Measurements from ENCODE around the gene VAV3.
"Not testable (repeated sequence)": the region's sequence is repeated elsewhere in the genome, so short reads cannot be mapped to it uniquely, and the experiment has no call there.

DNA sequence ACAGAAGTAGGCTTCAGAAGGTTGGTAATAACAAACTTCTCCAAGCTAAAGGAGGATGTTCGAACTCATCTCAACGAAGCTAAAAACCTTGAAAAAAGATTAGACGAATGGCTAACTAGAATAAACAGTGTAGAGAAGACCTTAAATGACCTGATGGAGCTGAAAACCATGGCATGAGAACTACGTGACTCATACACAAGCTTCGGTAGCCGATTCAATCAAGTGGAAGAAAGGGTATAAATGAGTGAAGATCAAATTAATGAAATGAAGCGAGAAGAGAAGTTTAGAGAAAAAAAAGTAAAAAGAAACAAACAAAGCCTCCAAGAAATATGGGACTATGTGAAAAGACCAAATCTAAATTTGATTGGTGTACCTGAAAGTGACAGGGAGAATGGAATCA, 231.6 kb downstream of the VAV3 start:
- TF ChIP-seq CTCF (IDR thresholded peaks at IDR 0.05; ENCODE audit: insufficient read depth, low read length); GABPA (IDR thresholded peaks at IDR 0.05; ENCODE audit: low read depth); POLR2AphosphoS5 (IDR thresholded peaks at IDR 0.05; ENCODE audit: low read depth); SPI1 (IDR thresholded peaks at IDR 0.05; ENCODE audit: borderline replicate concordance, low read depth): not testable (repeated sequence)
- TF ChIP-seq, protein P1, sequence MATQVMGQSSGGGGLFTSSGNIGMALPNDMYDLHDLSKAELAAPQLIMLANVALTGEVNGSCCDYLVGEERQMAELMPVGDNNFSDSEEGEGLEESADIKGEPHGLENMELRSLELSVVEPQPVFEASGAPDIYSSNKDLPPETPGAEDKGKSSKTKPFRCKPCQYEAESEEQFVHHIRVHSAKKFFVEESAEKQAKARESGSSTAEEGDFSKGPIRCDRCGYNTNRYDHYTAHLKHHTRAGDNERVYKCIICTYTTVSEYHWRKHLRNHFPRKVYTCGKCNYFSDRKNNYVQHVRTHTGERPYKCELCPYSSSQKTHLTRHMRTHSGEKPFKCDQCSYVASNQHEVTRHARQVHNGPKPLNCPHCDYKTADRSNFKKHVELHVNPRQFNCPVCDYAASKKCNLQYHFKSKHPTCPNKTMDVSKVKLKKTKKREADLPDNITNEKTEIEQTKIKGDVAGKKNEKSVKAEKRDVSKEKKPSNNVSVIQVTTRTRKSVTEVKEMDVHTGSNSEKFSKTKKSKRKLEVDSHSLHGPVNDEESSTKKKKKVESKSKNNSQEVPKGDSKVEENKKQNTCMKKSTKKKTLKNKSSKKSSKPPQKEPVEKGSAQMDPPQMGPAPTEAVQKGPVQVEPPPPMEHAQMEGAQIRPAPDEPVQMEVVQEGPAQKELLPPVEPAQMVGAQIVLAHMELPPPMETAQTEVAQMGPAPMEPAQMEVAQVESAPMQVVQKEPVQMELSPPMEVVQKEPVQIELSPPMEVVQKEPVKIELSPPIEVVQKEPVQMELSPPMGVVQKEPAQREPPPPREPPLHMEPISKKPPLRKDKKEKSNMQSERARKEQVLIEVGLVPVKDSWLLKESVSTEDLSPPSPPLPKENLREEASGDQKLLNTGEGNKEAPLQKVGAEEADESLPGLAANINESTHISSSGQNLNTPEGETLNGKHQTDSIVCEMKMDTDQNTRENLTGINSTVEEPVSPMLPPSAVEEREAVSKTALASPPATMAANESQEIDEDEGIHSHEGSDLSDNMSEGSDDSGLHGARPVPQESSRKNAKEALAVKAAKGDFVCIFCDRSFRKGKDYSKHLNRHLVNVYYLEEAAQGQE (IDR thresholded peaks at IDR 0.05; ENCODE audit: insufficient replicate concordance, low read depth): not testable (repeated sequence)
